Effector memory CD8-positive, alpha-beta T cell (primary cell): ENCODE results near the gene UBE2F.

ENCODE experiments used
- ATAC-seq: fragments of 150-1000 bp; cut with Tn5 transposase; replicated peaks from 2 replicates; pipeline ENCODE4 v1.10.0; 2021; ENCODE audit warnings: mild to moderate bottlenecking, moderate library complexity
- DNase-seq, 3 experiments: peaks; one replicate each; pipeline ENCODE4 v3.0.0; 2021
- H3K27ac Mint-ChIP-seq, 2 donors: one replicate each; pipeline ENCODE4 v1.8.0; 2022; ENCODE audit warnings: mild to moderate bottlenecking in 2 of 2, mixed read lengths in 2 of 2, moderate library complexity in 2 of 2
- H3K27me3 Mint-ChIP-seq, 2 donors: one replicate each; pipeline ENCODE4 v1.8.0; 2022; ENCODE audit warnings: mixed read lengths in 2 of 2
- H3K36me3 Mint-ChIP-seq: one replicate; pipeline ENCODE4 v1.8.0; 2022; ENCODE audit warnings: mild to moderate bottlenecking, moderate library complexity, mixed read lengths; ENCODE audit not compliant: insufficient read depth
- H3K4me1 Mint-ChIP-seq, 2 donors: one replicate each; pipeline ENCODE4 v1.8.0; 2022; ENCODE audit warnings: low read depth in 2 of 2, mixed read lengths in 2 of 2
- H3K4me3 Mint-ChIP-seq, 2 donors: one replicate each; pipeline ENCODE4 v1.8.0; 2022; ENCODE audit warnings: mild to moderate bottlenecking in 2 of 2, mixed read lengths in 2 of 2, moderate library complexity in 2 of 2
- H3K9me3 Mint-ChIP-seq, 2 donors: one replicate each; pipeline ENCODE4 v1.8.0; 2022; ENCODE audit warnings: mixed read lengths in 2 of 2

The UBE2F gene

DNA sequence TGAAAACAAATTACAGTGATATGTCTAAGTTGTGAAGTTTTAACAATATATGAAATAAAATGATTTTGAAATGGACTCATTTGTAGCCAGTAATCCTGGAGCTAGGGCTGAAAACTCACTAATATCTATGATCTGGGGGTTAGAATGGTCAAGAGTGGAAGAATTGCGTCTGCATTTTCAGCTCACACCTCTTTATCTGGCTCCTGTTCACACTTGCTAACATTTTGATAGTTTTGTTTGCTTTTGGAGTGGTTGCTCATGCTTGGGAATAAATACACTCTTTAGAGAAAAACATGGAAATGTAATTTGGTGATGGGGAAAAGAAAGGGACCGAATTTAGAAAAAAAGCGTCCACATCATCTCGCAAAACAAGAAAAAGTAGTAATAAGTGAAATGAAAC, 30.7 kb downstream of the UBE2F start:
- DNase-seq = no peak
- Mint-ChIP-seq H3K27ac (peak overlapping the region; percentile 91 to 94), H3K27me3 (no peaks in the 10 kb centered on the region), H3K4me3 (peak overlapping the region; percentile 49 to 59), H3K9me3 (no peaks in the 10 kb centered on the region), H3K36me3 (peaks cover 25% of the 10 kb centered on the region), H3K4me1 (peaks cover 9 to 25% of the 10 kb centered on the region in 2 donors)
- ATAC-seq = no peak

DNA sequence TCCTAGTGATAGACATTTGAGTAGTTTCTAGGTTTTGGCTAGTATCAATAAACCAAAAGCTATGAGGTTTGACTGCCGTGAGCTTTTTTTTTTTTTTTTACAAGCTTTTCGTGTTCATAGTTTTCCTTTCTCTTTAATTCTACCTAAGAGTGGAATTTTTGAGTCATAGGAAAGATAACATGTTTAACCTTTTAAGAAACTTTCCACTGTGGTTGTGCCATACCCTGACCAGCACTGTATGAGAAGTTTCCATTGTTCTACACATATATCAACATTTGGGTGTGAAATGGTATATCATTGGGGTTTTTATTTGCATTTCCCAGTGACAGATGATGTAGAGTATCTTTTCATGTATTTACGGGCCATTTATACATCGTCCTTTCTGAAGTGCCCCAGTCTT, 31.7 kb downstream of the UBE2F start:
- Mint-ChIP-seq H3K4me1 (peaks cover 9 to 25% of the 10 kb centered on the region in 2 donors), H3K4me3 (peak overlapping the region; percentile 70 to 75), H3K27me3 (no peaks in the 10 kb centered on the region), H3K27ac (peak overlapping the region; percentile 91 to 94), H3K9me3 (no peaks in the 10 kb centered on the region), H3K36me3 (peaks cover 25% of the 10 kb centered on the region)
- ATAC-seq (peak; percentile 89), DNase-seq (no peak)

DNA sequence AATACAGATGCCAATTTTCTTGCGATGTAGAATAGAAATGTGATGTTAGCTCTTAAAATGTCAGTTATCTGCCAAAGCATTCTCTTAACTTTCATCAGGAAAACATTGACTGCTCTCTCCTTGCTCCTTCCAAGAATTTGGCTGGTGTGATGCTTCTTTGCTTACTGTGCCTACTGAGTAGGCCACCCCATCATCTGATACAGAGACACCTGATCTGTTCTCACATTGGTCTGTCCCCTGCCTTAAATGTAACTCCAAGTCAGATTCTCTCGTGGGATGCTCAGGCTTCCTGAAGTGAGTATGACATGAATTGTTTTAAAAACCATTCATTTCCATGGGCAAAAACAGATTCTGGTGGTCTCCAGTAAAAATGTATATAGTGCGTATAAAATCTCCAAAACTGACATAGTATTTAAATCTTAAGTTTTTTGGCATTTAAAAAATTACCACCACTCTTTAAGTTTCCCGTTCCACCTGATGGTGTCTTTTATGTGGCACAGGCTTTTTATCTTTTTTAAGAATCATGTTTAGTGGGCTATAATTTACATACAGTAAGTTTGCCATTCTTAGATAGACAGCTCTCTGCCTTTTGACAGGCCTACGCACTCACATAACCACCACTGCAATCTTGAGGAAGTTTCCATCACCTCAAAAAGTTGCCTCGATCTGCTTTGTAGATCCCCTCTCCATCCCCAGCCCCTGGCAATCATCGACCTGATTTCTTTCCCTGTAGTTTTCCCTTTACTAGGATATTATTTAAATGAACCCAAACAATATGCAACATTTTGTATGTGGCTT, 36.6 kb downstream of the UBE2F start:
- peak; percentile 29 for ATAC-seq
- Mint-ChIP-seq H3K36me3 (peaks cover 11% of the 10 kb centered on the region), H3K9me3 (no peaks in the 10 kb centered on the region), H3K27me3 (no peaks in the 10 kb centered on the region), H3K4me1 (peaks cover 21% of the 10 kb centered on the region in 2 donors), H3K4me3 (peak overlapping the region in 1 of 2 donors; percentile 19), H3K27ac (peak overlapping the region; percentile 57 to 79)
- DNase-seq = no peak

DNA sequence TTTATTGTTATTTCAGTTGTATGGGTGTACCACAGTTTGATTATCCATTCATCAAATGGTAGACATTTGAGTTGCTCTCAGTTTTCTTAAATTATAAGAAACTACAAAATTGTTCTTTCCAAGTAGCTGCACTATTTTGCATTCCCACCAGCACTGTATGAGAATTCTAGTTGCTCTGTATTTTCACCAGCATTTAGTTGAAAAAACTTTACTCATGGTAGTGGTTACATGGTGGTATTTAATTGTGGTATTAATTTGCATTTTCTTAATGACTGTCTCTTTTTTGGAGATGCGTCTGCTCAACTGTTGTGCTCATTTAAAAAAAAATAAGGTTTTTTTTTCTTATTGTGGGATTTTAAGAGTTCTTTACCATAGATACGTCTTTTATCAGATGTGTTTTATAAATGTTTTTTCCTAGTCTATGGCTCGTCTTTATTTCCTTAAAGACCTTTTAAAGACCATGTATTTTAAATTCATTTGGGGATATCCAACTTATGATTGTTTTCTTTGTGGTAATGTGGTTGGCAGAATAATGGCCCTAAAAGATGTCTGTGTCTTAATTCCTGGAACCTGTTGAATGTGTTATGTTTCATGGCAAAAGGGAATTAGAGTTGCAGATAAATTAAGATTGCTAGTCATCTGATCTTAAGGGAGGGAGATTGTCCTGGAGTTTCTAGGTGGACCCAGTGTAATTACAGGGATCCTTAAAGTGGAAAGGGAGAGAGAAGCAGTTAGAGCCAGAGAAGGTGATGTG, 37.4 kb downstream of the UBE2F start:
- peak overlapping the region in 1 of 2 donors; percentile 19 for H3K4me3 Mint-ChIP-seq
- ATAC-seq (no peak), DNase-seq (no peak)
- peaks cover 7% of the 10 kb centered on the region for H3K36me3 Mint-ChIP-seq
- no peaks in the 10 kb centered on the region for H3K27me3 Mint-ChIP-seq
- H3K9me3 Mint-ChIP-seq = no peaks in the 10 kb centered on the region
- H3K4me1 Mint-ChIP-seq = peaks cover 19 to 25% of the 10 kb centered on the region in 2 donors
- H3K27ac Mint-ChIP-seq = peak overlapping the region; percentile 57 to 79

DNA sequence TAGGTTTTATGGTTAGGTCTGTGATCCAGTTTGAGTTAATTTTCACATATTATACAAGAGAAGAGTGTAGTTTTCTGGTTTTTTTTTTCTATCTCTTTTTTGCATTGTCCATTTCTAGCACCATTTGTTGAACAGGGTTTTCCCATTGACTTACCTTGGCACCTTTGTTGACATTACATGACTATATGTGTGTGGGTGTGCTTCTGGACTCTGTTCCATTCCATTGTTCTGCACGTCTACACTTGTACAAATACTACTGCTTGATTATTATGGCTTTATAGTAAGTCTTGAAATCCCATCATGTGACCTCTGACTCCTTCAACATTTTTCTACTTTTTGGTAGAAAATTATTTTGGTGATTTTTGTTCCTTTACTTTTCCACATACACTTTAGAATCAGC, 38.7 kb downstream of the UBE2F start:
- peaks cover 23 to 30% of the 10 kb centered on the region in 2 donors for H3K4me1 Mint-ChIP-seq
- DNase-seq = no peak
- H3K27me3 Mint-ChIP-seq = no peaks in the 10 kb centered on the region
- no peak overlapping the region for H3K27ac Mint-ChIP-seq
- ATAC-seq = no peak
- H3K9me3 Mint-ChIP-seq = no peaks in the 10 kb centered on the region
- H3K36me3 Mint-ChIP-seq = peaks cover 7% of the 10 kb centered on the region
- no peak overlapping the region for H3K4me3 Mint-ChIP-seq

DNA sequence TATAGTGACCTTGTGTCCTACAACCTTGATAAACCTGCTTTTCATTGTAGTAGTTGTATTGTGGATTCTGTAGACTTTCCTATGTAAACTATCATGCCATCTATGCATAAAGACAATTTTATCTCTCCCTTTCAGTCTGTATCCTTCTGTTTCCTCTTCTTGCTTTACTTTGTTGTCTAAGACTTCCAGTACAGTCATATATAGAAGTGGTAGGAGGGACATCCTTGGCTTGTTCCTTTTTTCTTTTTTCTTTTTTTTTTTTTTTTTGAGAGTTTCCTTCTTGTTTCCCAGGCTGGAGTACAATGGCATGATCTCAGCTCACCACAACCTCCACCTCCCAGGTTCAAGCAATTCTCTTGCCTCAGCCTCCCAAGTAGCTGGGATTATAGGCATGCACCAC, 39.7 kb downstream of the UBE2F start:
- no peak for ATAC-seq

DNA sequence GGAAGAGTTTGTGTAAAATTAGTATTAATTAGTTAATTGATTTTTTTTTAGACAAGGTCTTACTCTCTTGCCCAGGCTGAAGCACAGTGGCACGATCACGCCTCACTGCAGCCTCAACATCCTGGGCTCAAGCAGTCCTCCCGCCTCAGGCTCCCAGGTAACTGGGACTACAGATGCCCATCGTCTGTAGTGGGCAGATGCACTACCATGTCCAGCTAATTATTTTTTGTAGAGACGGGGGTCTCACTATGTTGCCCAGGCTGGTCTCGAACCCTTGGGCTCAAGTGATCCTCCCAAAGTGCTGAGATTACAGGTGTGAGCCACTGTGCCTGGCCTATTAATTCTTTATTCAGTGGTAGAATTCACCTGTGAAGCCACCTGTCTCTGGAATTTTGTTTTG, 41.1 kb downstream of the UBE2F start:
- Mint-ChIP-seq H3K4me3 (no peak overlapping the region), H3K27me3 (no peaks in the 10 kb centered on the region), H3K36me3 (peaks cover 3% of the 10 kb centered on the region), H3K9me3 (no peaks in the 10 kb centered on the region), H3K27ac (no peak overlapping the region), H3K4me1 (peaks cover 37 to 38% of the 10 kb centered on the region in 2 donors)
- ATAC-seq = no peak
- no peak for DNase-seq

More for the DNA sequence above, 39.7 kb downstream of the UBE2F start:
- Mint-ChIP-seq H3K36me3 (peaks cover 7% of the 10 kb centered on the region), H3K4me3 (no peak overlapping the region), H3K4me1 (peaks cover 33 to 37% of the 10 kb centered on the region in 2 donors), H3K27ac (no peak overlapping the region), H3K27me3 (no peaks in the 10 kb centered on the region), H3K9me3 (no peaks in the 10 kb centered on the region)
- DNase-seq = no peak

DNA sequence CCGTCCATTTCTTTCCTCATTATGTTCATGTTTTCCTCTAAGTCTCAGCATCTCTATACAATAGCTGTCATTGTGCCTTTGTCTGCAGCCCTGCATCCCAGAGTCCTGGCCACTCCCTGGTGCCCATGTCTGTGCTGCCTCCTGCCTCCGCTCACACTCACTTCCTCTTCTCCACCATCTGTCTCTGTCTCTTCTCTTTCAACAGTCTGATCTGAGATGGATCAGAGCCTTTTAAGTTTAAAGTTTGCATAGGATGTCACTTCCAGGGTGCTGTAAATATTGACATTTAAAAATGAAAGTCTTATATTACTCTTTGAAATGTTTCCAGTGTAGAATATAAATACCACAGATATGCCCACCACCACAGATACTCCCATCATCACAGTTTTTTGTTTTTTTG, 42.7 kb downstream of the UBE2F start:
- ATAC-seq = no peak
- H3K9me3 Mint-ChIP-seq = no peaks in the 10 kb centered on the region
- peaks cover 32 to 33% of the 10 kb centered on the region in 2 donors for H3K4me1 Mint-ChIP-seq
- DNase-seq = no peak
- H3K27ac Mint-ChIP-seq = peak overlapping the region in 1 of 2 donors; percentile 80
- no peaks in the 10 kb centered on the region for H3K27me3 Mint-ChIP-seq
- H3K4me3 Mint-ChIP-seq = no peak overlapping the region
- H3K36me3 Mint-ChIP-seq = peaks cover 12% of the 10 kb centered on the region

DNA sequence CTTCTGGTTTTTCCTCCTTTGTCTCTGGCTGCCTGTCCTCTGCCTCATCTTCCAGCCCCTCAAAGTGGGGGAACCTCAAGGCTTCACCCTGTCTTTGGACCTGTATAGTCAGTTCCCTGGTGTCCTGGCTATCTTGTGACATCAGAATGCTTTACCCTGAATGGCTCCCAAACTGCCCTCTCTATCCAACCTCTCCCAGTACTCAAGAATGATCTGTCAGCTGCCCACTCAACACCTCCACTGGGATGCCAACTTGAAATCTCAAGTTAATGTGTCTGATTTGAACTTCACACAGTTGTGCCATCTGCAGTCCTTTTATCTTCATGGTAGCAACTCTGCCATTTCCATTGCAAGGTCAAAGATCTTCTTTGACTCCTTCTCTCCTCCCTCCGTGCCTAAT, 43.8 kb downstream of the UBE2F start:
- ATAC-seq (no peak), DNase-seq (no peak)
- peaks cover 29 to 30% of the 10 kb centered on the region in 2 donors for H3K4me1 Mint-ChIP-seq
- H3K36me3 Mint-ChIP-seq = peaks cover 12% of the 10 kb centered on the region
- no peak overlapping the region for H3K4me3 Mint-ChIP-seq
- peak overlapping the region in 1 of 2 donors; percentile 35 for H3K27ac Mint-ChIP-seq
- H3K9me3 Mint-ChIP-seq = no peaks in the 10 kb centered on the region
- H3K27me3 Mint-ChIP-seq = no peaks in the 10 kb centered on the region

DNA sequence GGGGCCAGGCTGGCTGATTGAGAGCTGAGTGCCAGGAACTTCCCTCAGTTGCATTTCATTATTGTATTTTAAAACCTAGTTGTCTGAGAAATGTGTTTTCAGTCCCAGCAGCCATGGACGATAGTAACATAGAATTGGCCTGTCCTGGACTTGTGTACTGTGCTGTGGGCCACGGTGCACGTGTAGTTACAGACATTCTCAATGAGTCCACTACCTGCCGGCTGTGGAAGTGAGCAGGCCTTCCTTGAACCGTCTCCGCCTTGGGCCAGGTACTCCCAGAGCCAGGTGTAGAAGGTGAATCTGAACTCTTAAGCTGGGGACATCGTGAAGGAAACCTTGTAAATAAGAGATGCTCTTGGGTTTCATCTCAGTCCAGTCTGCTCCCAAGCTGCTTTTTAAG, 47.0 kb downstream of the UBE2F start:
- Mint-ChIP-seq H3K36me3 (peaks cover 17% of the 10 kb centered on the region), H3K4me1 (peaks cover 19 to 21% of the 10 kb centered on the region in 2 donors)
- DNase-seq = no peak

DNA sequence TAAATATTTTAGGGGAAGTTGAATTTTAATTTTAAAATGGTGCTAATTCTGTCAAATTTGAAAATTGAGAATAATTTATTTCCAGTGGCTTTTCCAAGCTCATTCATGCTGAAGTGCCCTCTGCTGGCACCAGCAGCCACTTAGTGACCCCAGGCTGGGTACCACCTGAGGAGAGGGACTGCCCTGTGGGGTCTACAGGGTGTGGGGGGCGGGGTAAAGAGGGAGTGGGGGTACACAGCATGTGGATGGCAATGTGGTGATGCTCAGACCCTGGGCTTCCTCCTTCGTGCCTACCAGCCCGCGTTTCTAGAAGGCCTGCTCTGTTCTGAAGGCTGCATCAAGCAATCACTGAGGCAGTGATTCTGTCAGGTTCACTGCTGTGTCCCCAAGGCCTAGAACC, 48.9 kb downstream of the UBE2F start:
- Mint-ChIP-seq H3K4me1 (peaks cover 9 to 17% of the 10 kb centered on the region in 2 donors), H3K9me3 (no peaks in the 10 kb centered on the region), H3K4me3 (no peak overlapping the region), H3K27me3 (no peaks in the 10 kb centered on the region), H3K36me3 (peaks cover 24% of the 10 kb centered on the region), H3K27ac (peak overlapping the region in 1 of 2 donors; percentile 41)
- no peak for DNase-seq
- ATAC-seq = no peak

More for the DNA sequence above, 47.0 kb downstream of the UBE2F start:
- H3K4me3 Mint-ChIP-seq = no peak overlapping the region
- no peaks in the 10 kb centered on the region for H3K27me3 Mint-ChIP-seq
- peak overlapping the region in 1 of 2 donors; percentile 77 for H3K27ac Mint-ChIP-seq
- H3K9me3 Mint-ChIP-seq = no peaks in the 10 kb centered on the region
- no peak for ATAC-seq

DNA sequence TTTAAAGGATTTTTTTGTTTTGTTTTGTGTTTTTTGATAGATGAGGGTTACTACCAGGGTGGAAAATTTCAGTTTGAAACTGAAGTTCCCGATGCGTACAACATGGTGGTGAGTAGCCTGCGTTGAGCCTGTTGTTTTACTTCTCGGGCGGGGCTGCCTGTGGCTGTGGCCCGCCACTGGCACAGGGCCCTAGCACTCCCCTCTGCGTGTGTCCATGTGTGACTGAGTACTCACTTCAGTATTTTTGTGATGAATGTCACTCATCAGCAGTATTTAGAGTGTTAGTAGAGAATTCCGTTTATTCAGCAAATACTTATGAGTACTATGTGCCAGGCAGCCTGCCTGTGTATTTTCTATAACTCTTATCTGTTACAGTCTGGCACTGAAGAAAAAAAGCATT, 49.7 kb downstream of the UBE2F start:
- Mint-ChIP-seq H3K27me3 (no peaks in the 10 kb centered on the region), H3K4me1 (peaks cover 4 to 9% of the 10 kb centered on the region in 2 donors), H3K4me3 (no peak overlapping the region), H3K36me3 (peaks cover 24% of the 10 kb centered on the region), H3K27ac (no peak overlapping the region), H3K9me3 (no peaks in the 10 kb centered on the region)
- DNase-seq = no peak
- ATAC-seq = no peak

DNA sequence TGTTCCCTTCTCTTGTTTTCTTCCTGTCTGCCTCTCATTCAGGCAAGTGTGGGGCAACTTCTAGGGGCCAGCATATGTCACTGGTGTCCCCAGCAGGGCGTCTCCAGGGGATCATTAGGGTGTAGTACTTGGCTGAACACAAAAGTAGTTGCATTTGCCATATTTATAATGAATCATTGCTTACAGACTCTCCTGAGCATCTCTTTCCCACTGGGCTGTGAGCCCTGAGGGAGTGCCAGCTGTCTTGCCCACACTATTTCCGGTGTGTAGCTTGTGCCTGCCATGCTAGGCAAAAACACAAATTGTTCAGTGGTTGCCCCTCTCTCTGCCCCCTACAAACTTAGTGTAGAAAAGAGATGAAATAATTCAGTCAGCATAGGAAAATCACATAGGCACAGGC, 53.1 kb downstream of the UBE2F start:
- Mint-ChIP-seq H3K4me1 (peaks cover 1 to 13% of the 10 kb centered on the region in 2 donors), H3K9me3 (no peaks in the 10 kb centered on the region), H3K27ac (no peak overlapping the region), H3K4me3 (no peak overlapping the region), H3K27me3 (no peaks in the 10 kb centered on the region), H3K36me3 (peaks cover 20% of the 10 kb centered on the region)
- no peak for ATAC-seq
- no peak for DNase-seq

DNA sequence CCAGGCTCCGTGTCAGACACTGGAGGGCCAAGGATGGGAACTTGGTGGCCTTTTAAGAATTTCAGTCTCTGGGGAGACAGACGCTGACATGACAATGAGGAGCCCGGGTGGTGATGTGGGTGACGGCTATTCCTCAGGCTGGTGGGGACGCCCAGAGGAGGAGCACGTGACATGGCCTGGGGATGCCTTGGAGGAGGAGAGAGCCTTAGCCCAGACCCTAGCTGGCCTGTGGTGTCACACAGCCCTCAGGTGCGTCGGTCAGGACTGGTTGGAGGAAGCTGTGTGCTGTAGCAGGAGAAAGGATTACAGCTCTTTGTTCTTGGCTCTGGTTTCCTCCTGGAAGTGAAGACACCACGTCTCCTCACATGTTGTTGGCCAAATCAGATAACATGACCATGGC, 54.0 kb downstream of the UBE2F start:
- no peak for ATAC-seq
- H3K4me3 Mint-ChIP-seq = no peak overlapping the region
- no peak for DNase-seq
- no peak overlapping the region for H3K27ac Mint-ChIP-seq
- H3K36me3 Mint-ChIP-seq = peaks cover 20% of the 10 kb centered on the region
- peaks cover 1 to 13% of the 10 kb centered on the region in 2 donors for H3K4me1 Mint-ChIP-seq
- no peaks in the 10 kb centered on the region for H3K27me3 Mint-ChIP-seq
- H3K9me3 Mint-ChIP-seq = no peaks in the 10 kb centered on the region
